Brain microvascular endothelial cell (primary cell): ENCODE data around the gene PPME1.

Experiments
- DNase-seq: peaks from one replicate; pipeline ENCODE4 v3.0.0-alpha.2; 2020
- H3K27ac ChIP-seq: fragments of 250-450 bp; sonication (Bioruptor Pico); 2 replicates; pipeline ENCODE4 v1.5.1; 2020; ENCODE audit warnings: mild to moderate bottlenecking, moderate library complexity
- H3K27me3 ChIP-seq: fragments of 250-450 bp; sonication (Bioruptor Pico); replicated peaks from 2 replicates; pipeline ENCODE4 v1.5.1; 2020; ENCODE audit warnings: mild to moderate bottlenecking
- H3K36me3 ChIP-seq: fragments of 250-450 bp; sonication (Bioruptor Pico); replicated peaks from 2 replicates; pipeline ENCODE4 v1.5.1; 2020; ENCODE audit warnings: mild to moderate bottlenecking
- H3K4me3 ChIP-seq: 2 replicates; pipeline ENCODE4 v1.5.1; 2011; ENCODE audit warnings: low read depth, mild to moderate bottlenecking, control low read depth, low read length, moderate library complexity
- in situ Hi-C: cut with HindIII; loops from 2 replicates; pipeline ENCODE4 v1.10.0; 2017; ENCODE audit warnings: low sequenced_read_pairs, low pct_ligation_motif_present
- TF ChIP-seq, protein P1 (sequence below): IDR thresholded peaks from 2 replicates; pipeline ENCODE4 v1.5.1; 2011; ENCODE audit warnings: low read depth, mild to moderate bottlenecking, moderate library complexity, low read length, control low read depth, inconsistent platforms; ENCODE audit errors: missing control alignments

Gene PPME1

DNA sequence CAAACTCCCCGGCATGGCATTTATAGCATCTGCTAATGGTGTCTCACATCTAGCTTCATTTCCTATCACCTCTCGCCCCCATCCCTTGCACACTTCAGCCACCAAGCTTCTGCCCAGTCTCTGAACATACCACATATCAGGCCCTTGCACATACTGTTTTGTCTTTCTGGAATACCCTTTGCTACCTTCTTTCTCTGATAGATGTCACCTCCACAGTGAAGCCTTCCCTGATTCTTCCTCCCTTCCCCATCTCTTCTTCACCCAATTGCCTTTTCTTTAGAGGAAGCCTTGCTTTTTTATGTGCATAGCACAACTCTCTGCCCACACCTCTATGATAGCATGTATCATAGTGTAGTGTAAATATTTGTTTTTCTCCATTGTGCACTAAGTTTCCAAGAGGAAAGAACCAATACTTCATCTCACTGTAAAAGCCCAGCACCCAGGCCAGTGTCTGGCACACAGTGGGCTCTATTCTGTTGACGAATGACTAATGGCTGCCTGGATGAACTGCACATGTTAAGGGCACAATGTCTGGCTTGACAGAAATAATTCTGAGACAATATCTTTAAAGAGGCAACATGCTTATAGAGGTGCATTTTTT, 112.6 kb downstream of the PPME1 start:
- DNase-seq, result no peak
- H3K4me3 ChIP-seq, result no peak overlapping the region
- TF ChIP-seq, protein P1, sequence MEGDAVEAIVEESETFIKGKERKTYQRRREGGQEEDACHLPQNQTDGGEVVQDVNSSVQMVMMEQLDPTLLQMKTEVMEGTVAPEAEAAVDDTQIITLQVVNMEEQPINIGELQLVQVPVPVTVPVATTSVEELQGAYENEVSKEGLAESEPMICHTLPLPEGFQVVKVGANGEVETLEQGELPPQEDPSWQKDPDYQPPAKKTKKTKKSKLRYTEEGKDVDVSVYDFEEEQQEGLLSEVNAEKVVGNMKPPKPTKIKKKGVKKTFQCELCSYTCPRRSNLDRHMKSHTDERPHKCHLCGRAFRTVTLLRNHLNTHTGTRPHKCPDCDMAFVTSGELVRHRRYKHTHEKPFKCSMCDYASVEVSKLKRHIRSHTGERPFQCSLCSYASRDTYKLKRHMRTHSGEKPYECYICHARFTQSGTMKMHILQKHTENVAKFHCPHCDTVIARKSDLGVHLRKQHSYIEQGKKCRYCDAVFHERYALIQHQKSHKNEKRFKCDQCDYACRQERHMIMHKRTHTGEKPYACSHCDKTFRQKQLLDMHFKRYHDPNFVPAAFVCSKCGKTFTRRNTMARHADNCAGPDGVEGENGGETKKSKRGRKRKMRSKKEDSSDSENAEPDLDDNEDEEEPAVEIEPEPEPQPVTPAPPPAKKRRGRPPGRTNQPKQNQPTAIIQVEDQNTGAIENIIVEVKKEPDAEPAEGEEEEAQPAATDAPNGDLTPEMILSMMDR, result no peak
- H3K36me3 ChIP-seq, result no peaks in the 10 kb centered on the region
- H3K27ac ChIP-seq, result no peak overlapping the region
- no peaks in the 10 kb centered on the region for H3K27me3 ChIP-seq
- in situ Hi-C loops, result no loop called here

DNA sequence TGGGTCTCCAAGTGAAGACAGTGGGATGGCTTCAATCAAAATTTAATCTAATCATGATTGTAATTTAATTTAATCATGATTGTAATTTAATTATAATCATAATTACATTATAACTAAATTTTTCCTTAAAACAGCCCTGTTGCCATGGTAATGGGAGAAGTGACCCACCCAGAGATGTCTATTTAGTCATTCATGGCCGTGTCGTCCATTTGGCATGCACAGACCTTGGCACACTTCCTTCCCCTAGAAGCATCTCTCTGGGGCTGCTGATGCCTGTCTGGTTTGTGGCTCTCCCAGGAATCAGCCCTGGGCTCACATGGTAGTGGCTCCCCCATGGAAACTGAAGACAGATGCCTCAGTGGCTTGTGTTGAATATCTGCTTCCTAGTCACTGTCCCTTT, 113.4 kb downstream of the PPME1 start:
- no peak overlapping the region for H3K4me3 ChIP-seq
- in situ Hi-C loops, result no loop called here
- TF ChIP-seq, protein P1, result no peak
- H3K27ac ChIP-seq, result no peak overlapping the region
- DNase-seq, result no peak
- no peaks in the 10 kb centered on the region for H3K27me3 ChIP-seq
- no peaks in the 10 kb centered on the region for H3K36me3 ChIP-seq

DNA sequence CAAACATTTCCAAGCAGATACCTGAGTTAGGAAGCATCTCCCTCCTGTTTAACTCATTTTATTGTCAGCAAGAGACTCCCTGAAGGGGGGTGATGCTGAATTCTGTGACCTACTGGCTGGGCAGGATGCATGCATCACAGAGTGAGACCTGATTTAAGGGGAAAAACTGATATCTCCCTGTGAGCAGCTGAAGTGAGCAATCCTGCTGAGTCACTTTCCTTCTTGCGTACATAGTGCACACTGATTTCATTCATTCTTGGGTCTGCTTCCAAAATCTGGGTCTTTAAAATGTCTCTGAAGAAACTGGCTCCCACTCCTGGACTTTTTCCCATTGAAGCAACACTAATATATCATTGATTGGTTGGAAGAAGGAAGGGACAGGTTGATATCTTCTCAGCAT, 117.1 kb downstream of the PPME1 start:
- peak; percentile 96 for DNase-seq
- TF ChIP-seq, protein P1, result no peak
- Histone ChIP-seq H3K27ac (peak overlapping the region; percentile 96), H3K36me3 (no peaks in the 10 kb centered on the region), H3K27me3 (no peaks in the 10 kb centered on the region), H3K4me3 (no peak overlapping the region)
- in situ Hi-C loops, result no loop called here

DNA sequence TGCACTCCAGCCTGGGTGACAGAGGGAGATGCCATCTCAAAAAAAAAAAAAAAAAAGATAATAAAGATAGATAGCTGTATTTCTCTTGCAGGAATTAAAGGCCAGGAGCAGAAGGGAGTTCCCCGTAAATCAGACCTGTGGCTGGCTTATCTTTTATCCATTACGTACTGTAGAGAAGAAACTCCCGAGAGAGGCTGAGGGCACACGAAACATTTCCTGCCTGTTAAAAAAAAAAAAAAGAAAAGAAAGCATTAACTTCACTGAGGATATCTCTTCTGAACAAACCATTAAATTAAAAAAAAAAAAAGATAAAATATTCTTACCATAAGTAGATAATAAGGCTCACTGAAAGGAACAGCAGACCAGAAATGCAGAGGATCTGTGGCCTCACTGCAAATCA, 117.8 kb downstream of the PPME1 start:
- Histone ChIP-seq H3K27me3 (no peaks in the 10 kb centered on the region), H3K27ac (peak overlapping the region; percentile 96), H3K36me3 (no peaks in the 10 kb centered on the region), H3K4me3 (no peak overlapping the region)
- in situ Hi-C loops, result no loop called here
- TF ChIP-seq, protein P1, result no peak
- DNase-seq, result peak; percentile 61

DNA sequence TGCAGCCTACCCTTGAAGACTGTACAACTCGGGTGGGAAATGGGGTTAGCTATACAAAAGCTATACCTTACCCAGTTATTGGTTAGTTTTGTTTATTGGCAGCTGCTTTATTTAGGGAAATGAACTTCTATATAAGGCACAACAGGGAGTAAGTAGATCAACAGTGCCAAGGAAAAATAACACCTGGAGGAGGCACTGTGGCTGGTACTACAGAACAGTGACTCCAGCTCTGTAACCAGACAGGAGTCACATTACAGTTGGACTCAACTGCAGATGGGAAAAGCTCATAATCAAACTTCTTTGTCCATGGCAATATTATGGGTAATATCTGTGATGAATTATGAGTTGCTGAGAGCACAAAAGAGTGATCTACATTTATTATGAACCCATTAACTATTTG, 126.4 kb downstream of the PPME1 start:
- H3K27me3 ChIP-seq, result no peaks in the 10 kb centered on the region
- TF ChIP-seq, protein P1, result no peak
- H3K36me3 ChIP-seq, result no peaks in the 10 kb centered on the region
- DNase-seq, result no peak
- no peak overlapping the region for H3K27ac ChIP-seq
- no peak overlapping the region for H3K4me3 ChIP-seq
- in situ Hi-C loops, result no loop called here

DNA sequence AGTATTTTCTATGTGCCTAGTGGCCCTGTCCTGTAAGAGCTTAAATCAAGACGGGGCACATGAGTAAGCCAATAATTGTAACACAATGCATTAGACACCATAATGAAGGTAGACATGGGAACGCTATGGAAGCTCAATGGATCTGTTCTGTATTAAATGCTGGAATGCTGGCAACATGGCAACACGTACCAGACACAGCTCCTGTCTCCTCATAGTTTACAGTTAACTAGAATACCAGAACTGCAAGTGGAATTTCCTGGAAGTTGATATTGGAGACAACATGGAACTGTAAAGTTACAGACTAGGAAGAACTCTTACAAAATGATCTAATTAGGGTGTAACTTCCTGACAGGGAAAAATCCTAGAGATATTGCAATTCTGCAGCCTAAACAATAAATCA, 127.9 kb downstream of the PPME1 start:
- Histone ChIP-seq H3K27me3 (no peaks in the 10 kb centered on the region), H3K27ac (no peak overlapping the region), H3K4me3 (no peak overlapping the region), H3K36me3 (no peaks in the 10 kb centered on the region)
- no peak for DNase-seq
- in situ Hi-C loops, result no loop called here
- TF ChIP-seq, protein P1, result no peak
